IMR-90 (cell line): ENCODE results near the gene ZCCHC17.

ENCODE experiments used
- BHLHE40 ChIP-seq: fragments of 150-350 bp; IDR thresholded peaks from 2 replicates; pipeline ENCODE4 v1.6.1; 2016; ENCODE audit warnings: mild to moderate bottlenecking, low read depth, low read length
- CEBPB ChIP-seq: IDR thresholded peaks from 2 replicates; pipeline ENCODE4 v1.6.1; 2012; ENCODE audit warnings: low read depth, low read length, improper control_type of control experiment
- MAFK ChIP-seq: IDR thresholded peaks from 2 replicates; pipeline ENCODE4 v1.6.1; 2012; ENCODE audit warnings: low read depth, low read length, improper control_type of control experiment
- MXI1 ChIP-seq: IDR thresholded peaks from 2 replicates; pipeline ENCODE4 v1.6.1; 2012; ENCODE audit warnings: low read depth, mild to moderate bottlenecking, low read length, moderate library complexity, borderline replicate concordance
- POLR2A ChIP-seq: IDR thresholded peaks from 2 replicates; pipeline ENCODE4 v1.6.1; 2012; ENCODE audit warnings: mild to moderate bottlenecking, low read depth, low read length
- RCOR1 ChIP-seq: IDR thresholded peaks from 2 replicates; pipeline ENCODE4 v1.6.1; 2012; ENCODE audit warnings: mild to moderate bottlenecking, low read length, improper control_type of control experiment; ENCODE audit not compliant: insufficient replicate concordance
- TF ChIP-seq, protein P1 (sequence below): conservative IDR thresholded peaks from 2 replicates; pipeline ENCODE4 v1.5.1; 2012; ENCODE audit warnings: mild to moderate bottlenecking, low read depth, low read length, improper control_type of control experiment
- TF ChIP-seq, protein P2 (sequence below): fragments of 150-350 bp; IDR thresholded peaks from 2 replicates; pipeline ENCODE4 v1.6.1; 2017; ENCODE audit warnings: mild to moderate bottlenecking, antibody characterized with exemption, low read length, low read depth

DNA sequence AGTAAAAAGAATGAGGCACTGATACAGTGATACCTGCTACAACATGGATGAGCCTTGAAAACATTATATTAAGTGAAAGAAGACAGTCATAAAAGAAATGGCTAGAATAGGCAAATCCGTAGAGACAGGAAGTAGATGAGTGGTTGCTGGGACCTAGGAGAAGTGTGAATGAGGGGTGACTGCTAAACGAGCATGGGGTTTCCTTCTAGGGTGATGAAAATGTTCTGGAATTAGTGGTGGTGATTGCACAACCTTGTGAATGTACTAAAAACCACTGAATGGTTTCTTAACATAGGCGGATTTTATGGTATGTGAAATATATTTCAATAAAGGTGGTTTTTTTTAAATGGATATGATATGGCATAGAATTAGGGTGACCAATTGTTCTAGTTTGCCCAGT, 103.6 kb downstream of the ZCCHC17 start:
- TF ChIP-seq, protein P1, sequence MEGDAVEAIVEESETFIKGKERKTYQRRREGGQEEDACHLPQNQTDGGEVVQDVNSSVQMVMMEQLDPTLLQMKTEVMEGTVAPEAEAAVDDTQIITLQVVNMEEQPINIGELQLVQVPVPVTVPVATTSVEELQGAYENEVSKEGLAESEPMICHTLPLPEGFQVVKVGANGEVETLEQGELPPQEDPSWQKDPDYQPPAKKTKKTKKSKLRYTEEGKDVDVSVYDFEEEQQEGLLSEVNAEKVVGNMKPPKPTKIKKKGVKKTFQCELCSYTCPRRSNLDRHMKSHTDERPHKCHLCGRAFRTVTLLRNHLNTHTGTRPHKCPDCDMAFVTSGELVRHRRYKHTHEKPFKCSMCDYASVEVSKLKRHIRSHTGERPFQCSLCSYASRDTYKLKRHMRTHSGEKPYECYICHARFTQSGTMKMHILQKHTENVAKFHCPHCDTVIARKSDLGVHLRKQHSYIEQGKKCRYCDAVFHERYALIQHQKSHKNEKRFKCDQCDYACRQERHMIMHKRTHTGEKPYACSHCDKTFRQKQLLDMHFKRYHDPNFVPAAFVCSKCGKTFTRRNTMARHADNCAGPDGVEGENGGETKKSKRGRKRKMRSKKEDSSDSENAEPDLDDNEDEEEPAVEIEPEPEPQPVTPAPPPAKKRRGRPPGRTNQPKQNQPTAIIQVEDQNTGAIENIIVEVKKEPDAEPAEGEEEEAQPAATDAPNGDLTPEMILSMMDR: no peak
- TF ChIP-seq CEBPB (peak; percentile 96), MXI1 (no peak), BHLHE40 (peak; percentile 85), POLR2A (no peak), RCOR1 (no peak), MAFK (no peak)
- TF ChIP-seq, protein P2, sequence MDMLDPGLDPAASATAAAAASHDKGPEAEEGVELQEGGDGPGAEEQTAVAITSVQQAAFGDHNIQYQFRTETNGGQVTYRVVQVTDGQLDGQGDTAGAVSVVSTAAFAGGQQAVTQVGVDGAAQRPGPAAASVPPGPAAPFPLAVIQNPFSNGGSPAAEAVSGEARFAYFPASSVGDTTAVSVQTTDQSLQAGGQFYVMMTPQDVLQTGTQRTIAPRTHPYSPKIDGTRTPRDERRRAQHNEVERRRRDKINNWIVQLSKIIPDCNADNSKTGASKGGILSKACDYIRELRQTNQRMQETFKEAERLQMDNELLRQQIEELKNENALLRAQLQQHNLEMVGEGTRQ: no peak
